NCI-H1436 (cell line): ENCODE measurements around the gene WRAP73.
"Not testable (repeated sequence)": the region's sequence is repeated elsewhere in the genome, so short reads cannot be mapped to it uniquely, and the experiment has no call there.

Source experiments
- DNase-seq: peaks from one replicate; lab custom pipeline; 2025; lab: John Stamatoyannopoulos, UW

WRAP73 gene

DNA sequence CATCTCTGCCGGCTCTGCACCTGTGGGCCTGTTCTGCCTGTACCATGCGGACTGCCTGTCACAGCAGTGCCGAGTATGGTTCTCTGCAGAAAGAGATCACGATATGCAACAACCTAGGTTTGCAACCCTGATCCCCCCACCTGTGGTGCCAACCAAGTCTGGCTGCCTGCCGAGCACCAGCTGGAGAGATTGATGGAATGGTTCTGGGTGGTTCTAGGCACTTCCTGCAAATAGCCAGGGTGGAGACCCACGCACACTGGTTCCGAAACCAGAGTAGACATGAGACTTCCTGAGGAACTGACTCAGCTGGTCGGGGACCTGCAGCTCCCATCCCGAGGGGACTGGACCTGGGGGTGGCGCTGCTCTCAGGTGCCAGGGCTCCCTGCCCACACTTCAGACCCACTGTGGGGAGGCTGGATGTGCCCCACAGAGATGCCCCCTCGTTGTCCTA lies 19.7 kb downstream of the WRAP73 start:
- no peak for DNase-seq

- no peak for DNase-seq
Observed at GRCh38 chr1:3629561-3630160, 20.2 kb downstream of the WRAP73 start.

DNA sequence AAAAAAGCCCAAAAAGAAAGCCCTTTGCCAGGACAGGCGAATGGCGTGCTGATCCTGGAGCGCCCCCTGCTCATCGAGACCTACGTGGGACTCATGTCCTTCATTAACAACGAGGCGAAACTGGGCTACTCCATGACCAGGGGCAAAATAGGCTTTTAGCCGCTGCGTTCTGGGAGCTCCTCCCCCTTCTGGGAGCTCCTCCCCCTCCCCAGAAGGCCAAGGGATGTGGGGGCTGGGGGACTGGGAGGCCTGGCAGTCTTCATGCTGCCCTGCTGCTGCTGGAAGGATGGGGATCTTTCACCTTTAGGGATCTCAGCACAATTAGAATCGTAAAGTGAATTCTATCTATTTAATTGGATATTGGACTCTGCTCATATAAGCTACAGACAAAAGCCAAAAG lies 21.5 kb downstream of the WRAP73 start:
- no peak for DNase-seq

DNA sequence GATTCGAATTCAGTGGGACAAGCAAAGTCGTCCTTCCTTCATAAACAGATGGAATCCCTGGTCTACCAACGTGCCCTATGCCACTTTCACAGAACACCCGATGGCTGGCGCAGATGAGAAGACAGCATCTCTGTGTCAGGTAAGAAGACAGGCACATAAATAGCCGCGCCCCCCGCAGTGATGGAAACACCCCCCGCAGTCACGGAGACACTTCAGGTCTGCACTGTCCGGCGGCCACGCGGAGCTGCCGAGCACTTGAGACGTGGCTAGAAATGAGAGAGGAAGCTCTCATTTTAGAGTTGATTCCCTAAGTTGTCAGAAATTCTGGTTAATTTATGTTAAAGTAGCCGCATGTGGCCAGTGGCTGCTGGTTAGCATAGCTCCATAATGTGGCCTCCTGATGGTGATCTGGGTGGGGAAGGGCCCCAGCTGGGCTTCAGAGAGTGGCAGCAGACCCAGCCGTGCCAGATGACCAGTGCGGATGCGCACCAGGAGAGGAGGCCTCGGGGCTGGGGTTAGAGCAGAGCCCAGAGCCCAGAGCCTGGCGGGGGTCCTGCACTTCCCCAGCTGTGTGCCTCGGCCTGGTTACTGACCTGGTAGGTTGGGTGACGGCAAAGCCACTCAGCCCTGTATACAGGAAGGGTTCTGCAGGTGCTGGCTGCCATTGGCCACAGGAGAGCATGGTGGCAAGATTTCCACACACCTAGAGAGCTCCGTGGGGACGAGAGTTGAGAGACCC lies 22.2 kb downstream of the WRAP73 start:
- no peak for DNase-seq

DNA sequence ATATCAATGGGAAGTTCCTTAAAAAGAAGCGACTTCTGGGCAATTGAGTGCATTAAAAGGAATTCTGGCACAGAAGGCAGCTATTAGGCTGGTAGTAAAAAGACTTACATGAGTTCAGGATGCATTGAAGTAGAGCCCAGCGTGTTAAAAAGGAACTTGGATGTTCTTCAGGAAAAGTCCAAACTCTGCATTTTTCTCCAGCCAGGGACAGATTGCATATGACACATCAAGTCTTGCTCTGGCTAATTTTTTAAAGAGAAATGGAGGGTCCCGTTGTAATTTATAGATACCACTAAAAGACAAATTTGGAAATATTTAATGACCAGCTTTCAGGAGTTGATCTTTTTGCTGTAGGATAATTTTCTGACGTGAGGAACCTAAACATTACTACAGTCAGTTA lies 23.9 kb downstream of the WRAP73 start:
- no peak for DNase-seq

- DNase-seq = no peak
Observed at GRCh38 chr1:3625151-3625907, 24.6 kb downstream of the WRAP73 start.

DNA sequence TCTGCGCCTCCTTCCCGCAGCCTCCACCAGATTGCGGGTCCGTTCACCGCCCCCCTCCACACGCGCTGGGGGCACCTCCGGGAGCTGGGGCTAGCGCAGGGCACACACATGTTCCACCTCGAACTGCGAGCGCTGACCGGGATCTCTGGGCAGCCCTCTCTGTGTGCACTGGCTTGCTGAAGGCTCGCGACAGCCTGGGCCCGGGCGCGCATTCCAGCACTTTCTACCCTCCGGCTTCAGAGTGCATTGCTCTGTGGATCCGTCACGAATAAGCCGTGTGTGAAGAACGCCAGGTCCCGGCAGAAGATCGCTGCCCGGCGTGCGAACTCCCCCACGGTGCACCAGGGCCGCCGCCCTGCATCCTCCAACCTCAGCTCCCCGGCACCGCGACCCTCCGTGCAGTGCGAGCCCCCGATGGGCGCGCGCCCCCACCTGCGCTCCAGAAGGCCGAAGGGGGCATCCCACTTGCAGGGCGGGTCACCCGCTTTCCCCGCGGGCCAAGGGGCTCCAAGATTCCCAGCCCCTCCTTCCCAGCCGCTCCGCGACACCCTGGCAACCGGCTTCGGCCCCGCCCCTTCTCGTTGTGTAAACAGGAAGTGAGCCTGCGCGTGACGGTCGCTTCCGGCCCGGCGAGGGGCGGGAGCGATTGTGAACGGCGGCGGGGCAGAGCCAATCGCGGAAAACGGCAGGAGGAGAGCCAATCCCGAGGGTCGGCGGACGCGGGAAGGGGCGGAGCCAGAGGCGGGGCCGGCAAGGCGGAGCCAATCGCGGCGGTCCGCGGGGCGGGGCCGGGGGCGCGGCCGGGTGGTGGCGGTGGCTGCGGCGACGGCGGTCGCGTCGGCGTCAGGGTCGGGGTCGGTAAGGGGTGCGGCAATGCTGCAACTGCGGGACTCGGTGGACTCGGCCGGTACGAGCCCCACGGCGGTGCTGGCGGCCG lies 25.4 kb downstream of the WRAP73 start, which contains the start of gene TPRG1L:
Gene TPRG1L (plus strand): TSS at position 816 of the 937 bp plus-strand sequence. CDS start 58 bp downstream, at position 874.
- DNase-seq = peak; percentile 96

DNA sequence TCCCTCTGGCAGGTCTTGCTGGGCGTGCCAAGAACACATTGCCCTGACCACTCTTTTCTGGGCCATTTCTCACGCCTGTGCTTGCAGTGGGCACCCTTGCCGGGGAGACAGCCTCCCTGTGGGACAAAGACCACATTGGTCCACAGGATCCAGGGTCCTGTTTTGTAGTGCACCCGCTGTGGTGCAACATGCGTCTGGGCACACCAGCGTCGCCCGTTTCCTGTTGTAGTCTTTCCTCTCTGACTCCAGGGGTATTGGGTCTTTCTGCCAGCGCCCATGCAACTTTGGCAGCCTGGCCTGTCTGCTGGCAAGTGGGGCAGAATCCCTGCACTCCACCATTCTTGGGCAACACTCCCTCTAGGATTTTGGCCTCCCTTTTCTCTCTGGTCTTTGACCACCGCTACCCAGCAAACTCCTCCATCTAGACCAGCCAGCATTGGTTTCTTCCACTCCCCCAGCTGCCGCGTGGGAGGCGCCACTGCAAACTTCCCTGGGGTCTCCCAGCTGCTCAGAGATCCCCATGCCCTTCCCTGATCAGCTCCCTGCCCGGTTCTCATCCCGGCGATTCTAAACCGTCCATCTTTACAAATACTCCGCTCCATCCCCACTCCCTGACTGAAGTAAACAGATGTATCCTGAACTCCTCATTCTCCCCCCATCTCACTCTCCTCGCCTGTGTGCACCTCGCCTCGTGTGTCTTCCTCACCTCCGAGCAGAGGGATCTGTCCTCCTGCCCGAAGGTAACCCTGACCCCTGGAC lies 26.3 kb downstream of the WRAP73 start:
- DNase-seq = no peak

- DNase-seq = not testable (repeated sequence)
Observed at GRCh38 chr1:3622102-3622501, 27.8 kb downstream of the WRAP73 start.

GRCh38 chr1:3621151-3621671 lies 28.7 kb downstream of the WRAP73 start:
- DNase-seq = not testable (repeated sequence)

GRCh38 chr1:3620708-3621107 lies 29.2 kb downstream of the WRAP73 start:
- DNase-seq = no peak

DNA sequence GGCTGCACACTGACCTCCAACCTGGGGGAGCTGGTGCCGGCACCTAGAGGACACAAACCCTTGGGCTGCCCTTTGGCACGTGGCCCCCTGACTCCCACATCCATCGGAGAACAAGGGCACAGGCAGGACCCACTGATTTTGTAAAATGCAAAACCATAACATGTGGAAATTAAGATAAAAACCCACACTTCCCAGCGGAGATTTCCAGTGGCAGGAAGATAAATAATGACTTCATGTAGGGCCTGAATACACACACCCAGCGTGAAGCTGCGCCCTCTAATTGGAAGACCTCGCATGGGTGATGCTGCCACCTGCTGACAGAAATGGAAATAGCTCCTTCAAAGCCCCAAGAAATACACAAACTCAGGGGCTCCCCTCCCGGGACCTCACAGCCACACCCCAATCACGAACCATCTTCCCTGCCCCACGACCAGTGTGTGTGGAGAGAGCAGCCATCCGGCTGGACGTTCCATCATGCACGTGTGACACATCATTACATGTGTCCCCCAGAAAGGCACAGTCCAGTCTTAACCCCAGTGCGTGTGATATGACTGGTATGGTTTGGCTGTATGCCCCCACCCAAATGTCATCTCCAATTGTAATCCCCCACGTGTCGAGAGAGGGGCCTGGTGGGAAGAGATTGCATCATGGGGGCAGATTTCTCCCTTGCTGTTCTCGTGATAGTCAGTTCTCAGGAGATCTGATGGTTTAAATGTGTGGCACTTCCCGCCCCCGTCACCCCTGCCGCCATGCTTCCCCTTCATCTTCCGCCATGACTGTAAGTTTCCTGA lies 30.8 kb downstream of the WRAP73 start:
- DNase-seq = peak; percentile 75

- DNase-seq = no peak
Observed at GRCh38 chr1:3618531-3618880, 31.4 kb downstream of the WRAP73 start.

DNA sequence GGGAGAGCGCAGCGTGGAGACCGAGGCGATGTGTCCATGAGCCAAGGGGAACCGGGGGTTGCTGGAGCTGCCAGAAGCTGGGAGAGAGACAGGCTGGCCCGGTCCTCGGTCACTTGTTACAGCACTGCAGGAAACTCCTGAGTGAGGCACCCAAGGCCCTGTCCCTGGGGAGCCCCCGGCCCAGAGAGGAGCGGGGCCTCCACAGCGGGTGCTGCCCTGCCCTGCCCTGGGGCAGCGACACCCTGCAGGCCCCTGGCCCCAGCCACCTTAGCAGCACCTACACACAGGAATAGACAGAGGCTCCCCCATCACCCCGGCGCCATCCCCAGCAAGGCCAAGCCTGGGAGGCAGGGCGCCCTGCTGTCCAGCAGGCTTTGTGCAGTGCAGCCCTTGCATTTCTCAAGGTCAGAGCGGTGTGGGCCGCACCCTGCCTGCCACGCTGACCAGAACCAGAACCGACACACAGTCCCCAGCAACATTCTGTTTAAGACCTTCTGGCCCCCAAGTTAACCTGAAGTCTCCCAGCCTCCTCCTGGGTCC lies 32.0 kb downstream of the WRAP73 start:
- DNase-seq = no peak

GRCh38 chr1:3616861-3617260 lies 33.0 kb downstream of the WRAP73 start:
- DNase-seq = no peak

- no peak for DNase-seq
Observed at GRCh38 chr1:3614755-3615742, 34.9 kb downstream of the WRAP73 start.

DNA sequence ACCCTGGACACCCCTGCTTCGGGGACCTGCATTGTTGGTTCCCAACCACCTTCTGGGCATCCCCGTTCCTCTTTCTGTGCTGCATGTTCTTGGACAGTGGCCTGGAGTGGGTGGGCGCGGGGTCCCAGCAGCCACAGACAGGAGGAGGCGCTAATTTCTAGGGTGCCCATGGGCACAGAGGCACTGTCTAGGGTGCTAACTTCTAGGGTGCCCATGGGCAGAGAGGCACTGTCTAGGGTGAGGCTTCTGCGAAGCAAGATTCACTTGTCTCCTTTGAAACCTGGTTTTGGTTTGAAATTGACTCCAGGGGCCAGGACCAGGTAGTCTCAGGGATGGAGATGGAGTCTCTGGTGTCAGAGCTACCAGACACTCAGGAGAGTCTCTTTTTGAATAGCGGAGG lies 37.8 kb downstream of the WRAP73 start:
- DNase-seq = no peak
